HepG2 (cell line): ENCODE measurements around the gene DNAJC7. TPM values are rescaled to one million over a fixed set of nuclear protein-coding genes. Genes with fewer than 3 reads are reported as not detected.

Source experiments
- CREB1 ChIP-seq, 2 experiments: fragments of 450-650 bp in 1 of 2; IDR thresholded peaks; 2 replicates each; pipeline ENCODE4 v1.6.1; 2016 to 2017; ENCODE audit warnings: control low read depth in 1 of 2, mild to moderate bottlenecking in 1 of 2, missing compliant biosample characterization in 1 of 2, missing genetic modification characterization in 1 of 2
- DR1 ChIP-seq: sonication (generic); formaldehyde crosslinking; IDR thresholded peaks from 2 replicates; pipeline ENCODE4 v1.8.0; 2021; ENCODE audit warnings: mild to moderate bottlenecking, missing genetic modification reagents, inconsistent platforms
- FOSL2 ChIP-seq: sonication (generic); formaldehyde crosslinking; IDR thresholded peaks from 2 replicates; pipeline ENCODE4 v1.4.0; 2020; ENCODE audit warnings: missing genetic modification reagents
- GABPA ChIP-seq, 2 experiments: IDR thresholded peaks; 2 replicates each; pipeline ENCODE4 v1.6.1; 2011 to 2016; ENCODE audit warnings: low read depth in 2 of 2, low read length in 1 of 2, missing biosample characterization in 1 of 2, missing genetic modification characterization in 1 of 2
- GATAD2A ChIP-seq: IDR thresholded peaks from 2 replicates; pipeline ENCODE4 v1.6.1; 2016
- HNRNPLL ChIP-seq: fragments of 200-400 bp; formaldehyde crosslinking; IDR thresholded peaks from 2 replicates; pipeline ENCODE4 v1.6.1; 2017; ENCODE audit warnings: mild to moderate bottlenecking, low read depth, low read length; ENCODE audit not compliant: poor library complexity, severe bottlenecking
- KLF16 ChIP-seq, 2 experiments: sonication (generic) in 1 of 2; formaldehyde crosslinking in 1 of 2; IDR thresholded peaks; 2 replicates each; pipeline versions ENCODE4 v1.6.1 to v1.8.0; 2016 to 2023; ENCODE audit warnings: missing genetic modification reagents in 2 of 2, missing compliant biosample characterization in 1 of 2
- MYC ChIP-seq: sonication (generic); formaldehyde crosslinking; IDR thresholded peaks from 2 replicates; pipeline ENCODE4 v1.9.0; 2021; ENCODE audit warnings: missing genetic modification reagents, borderline replicate concordance
- REXO4 ChIP-seq: sonication (generic); formaldehyde crosslinking; IDR thresholded peaks from 2 replicates; pipeline ENCODE4 v1.8.0; 2022; ENCODE audit warnings: missing genetic modification reagents, mild to moderate bottlenecking, borderline replicate concordance
- RXRB ChIP-seq: IDR thresholded peaks from 2 replicates; pipeline ENCODE4 v1.6.1; 2016; ENCODE audit warnings: borderline replicate concordance, missing genetic modification reagents, missing compliant biosample characterization
- SOX5 ChIP-seq: IDR thresholded peaks from 2 replicates; pipeline ENCODE4 v1.6.1; 2016; ENCODE audit warnings: borderline replicate concordance
- STAG1 ChIP-seq: sonication (generic); formaldehyde crosslinking; IDR thresholded peaks from 2 replicates; pipeline ENCODE4 v1.4.0; 2020; ENCODE audit warnings: missing genetic modification reagents
- TBX3 ChIP-seq: fragments of 450-650 bp; IDR thresholded peaks from 2 replicates; pipeline ENCODE4 v1.6.1; 2017; ENCODE audit warnings: antibody characterized with exemption, mild to moderate bottlenecking, inconsistent platforms, borderline replicate concordance
- ZBTB38 ChIP-seq: sonication (generic); formaldehyde crosslinking; IDR thresholded peaks from 2 replicates; pipeline ENCODE4 v1.5.1; 2020; ENCODE audit warnings: mild to moderate bottlenecking, missing genetic modification reagents
- ZNF230 ChIP-seq: sonication (generic); formaldehyde crosslinking; IDR thresholded peaks from 2 replicates; pipeline ENCODE4 v1.4.0; 2020; ENCODE audit warnings: mild to moderate bottlenecking, missing genetic modification reagents
- ZNF556 ChIP-seq: sonication (generic); formaldehyde crosslinking; IDR thresholded peaks from 2 replicates; pipeline ENCODE4 v1.4.0; 2020; ENCODE audit warnings: mild to moderate bottlenecking, missing genetic modification reagents, borderline replicate concordance
- ZNF564 ChIP-seq: sonication (generic); formaldehyde crosslinking; IDR thresholded peaks from 2 replicates; pipeline ENCODE4 v1.8.1; 2023; ENCODE audit warnings: mild to moderate bottlenecking, missing genetic modification reagents
- ZNF572 ChIP-seq: sonication (generic); formaldehyde crosslinking; IDR thresholded peaks from 2 replicates; pipeline ENCODE4 v1.5.1; 2020; ENCODE audit warnings: mild to moderate bottlenecking, missing genetic modification reagents
- ZNF614 ChIP-seq: IDR thresholded peaks from 2 replicates; pipeline ENCODE4 v1.6.1; 2018; ENCODE audit warnings: missing biosample characterization, missing genetic modification reagents, inconsistent platforms, borderline replicate concordance
- polyA plus RNA-seq, 8 experiments: library from polyadenylated mRNA; depleted of rRNA in 3 of 8; stranded (reverse) in 7 of 8; unstranded in 1 of 8; fragments of >200 nt; fragmentation: Illumina TruSeq in 4 of 8; extraction: Trizol in 4 of 8; gene quantifications; 2 replicates each; pipeline versions ENCODE4 v1.2.1 to v1.2.3, GENCODE V29; 2011 to 2016; ENCODE audit warnings: low read depth in 4 of 8, missing spikeins in 1 of 8, mixed read lengths in 1 of 8; ENCODE audit not compliant: insufficient read depth in 1 of 8
- total RNA-seq, 5 experiments: library from RNA; depleted of rRNA; stranded (reverse); fragments of >200 nt; fragmentation: Illumina TruSeq; extraction: Trizol; gene quantifications; 2 replicates each; pipeline ENCODE4 v1.2.3, GENCODE V29; 2016; ENCODE audit warnings: low read depth in 1 of 5
- TF ChIP-seq, protein P1 (sequence below): sonication (generic); formaldehyde crosslinking; IDR thresholded peaks from 2 replicates; pipeline ENCODE4 v1.8.0; 2022; ENCODE audit warnings: missing genetic modification reagents, mild to moderate bottlenecking, borderline replicate concordance
- TF ChIP-seq, protein P2 (sequence below): sonication (generic); formaldehyde crosslinking; IDR thresholded peaks from 2 replicates; pipeline ENCODE4 v1.5.0; 2020; ENCODE audit warnings: missing genetic modification reagents, mild to moderate bottlenecking, borderline replicate concordance

DNAJC7 gene
- total and polyA plus RNA-seq, 2 of the 13 experiments (the other 11 are each of a cell fraction or from before 2014, with no cell fraction given): 47.7 to 132 TPM

DNA sequence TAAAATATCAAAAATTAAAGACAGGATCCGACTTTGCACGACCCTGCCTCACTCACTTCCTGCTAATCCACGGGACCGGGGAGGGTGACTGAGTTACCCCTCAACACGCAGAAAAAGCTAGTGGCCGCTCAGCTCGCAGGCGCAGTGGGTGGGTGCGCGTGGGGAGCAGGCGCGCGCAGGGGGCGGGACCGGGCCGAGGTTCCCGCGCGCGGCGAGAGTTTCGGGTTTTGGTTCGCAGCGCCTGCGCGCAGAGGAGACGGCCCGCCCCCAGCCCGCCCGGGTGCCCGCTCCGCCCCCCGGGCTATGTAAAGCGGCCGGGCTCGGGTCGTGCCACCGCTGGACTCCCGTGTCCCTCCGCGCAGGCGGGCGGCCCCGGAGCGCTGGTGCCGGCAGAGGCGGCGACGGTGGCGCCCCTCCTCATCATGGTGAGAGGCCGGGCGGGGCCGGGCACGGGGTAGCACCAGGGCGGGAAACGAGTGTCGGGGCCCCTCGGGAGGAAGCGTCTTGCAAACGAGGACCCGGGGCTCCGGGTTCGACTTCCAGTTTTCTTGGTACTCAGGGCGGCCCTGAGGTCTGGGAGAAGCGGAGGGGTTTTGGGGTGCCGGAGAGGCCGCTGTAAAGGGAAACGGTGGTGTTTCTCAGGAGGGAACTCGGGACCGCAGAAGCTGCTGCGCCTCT is 50.6 kb downstream of the DNAJC7 start, which contains the start of gene CNP (continued):
- no peak; the same call in 1 of the 2 replicates for TF ChIP-seq ZNF230 (CRISPR knock-in tag)
- TF ChIP-seq REXO4: peak; percentile 80; the same call in 1 of the 2 replicates
- TF ChIP-seq HNRNPLL: peak; percentile 78
- peak; percentile 79 for TF ChIP-seq ZNF556
- TF ChIP-seq MYC (CRISPR knock-in tag): peak; percentile 86
- TF ChIP-seq STAG1 (CRISPR knock-in tag): 0 out of 2 replicates have a peak, but pooled peaks have one; percentile 2
- TF ChIP-seq, protein P1, sequence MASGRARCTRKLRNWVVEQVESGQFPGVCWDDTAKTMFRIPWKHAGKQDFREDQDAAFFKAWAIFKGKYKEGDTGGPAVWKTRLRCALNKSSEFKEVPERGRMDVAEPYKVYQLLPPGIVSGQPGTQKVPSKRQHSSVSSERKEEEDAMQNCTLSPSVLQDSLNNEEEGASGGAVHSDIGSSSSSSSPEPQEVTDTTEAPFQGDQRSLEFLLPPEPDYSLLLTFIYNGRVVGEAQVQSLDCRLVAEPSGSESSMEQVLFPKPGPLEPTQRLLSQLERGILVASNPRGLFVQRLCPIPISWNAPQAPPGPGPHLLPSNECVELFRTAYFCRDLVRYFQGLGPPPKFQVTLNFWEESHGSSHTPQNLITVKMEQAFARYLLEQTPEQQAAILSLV (CRISPR knock-in tag): peak; percentile 99; the same call in 1 of the 2 replicates
- TF ChIP-seq ZBTB38: peak; percentile 70; the same call in 1 of the 2 replicates
- no peak for TF ChIP-seq ZNF614
- peak; percentile 41 for TF ChIP-seq FOSL2
- TF ChIP-seq DR1: peak; percentile 90
- peak; percentile 78 for TF ChIP-seq ZNF564 (CRISPR knock-in tag)
- TF ChIP-seq GATAD2A (CRISPR knock-in tag): peak; percentile 55
- TF ChIP-seq TBX3: no peak
- TF ChIP-seq KLF16 (CRISPR knock-in tag; IDR thresholded peaks at IDR 0.05): peak; percentile 72 to 90; a peak in 3 of 4 replicates
- TF ChIP-seq, protein P2, sequence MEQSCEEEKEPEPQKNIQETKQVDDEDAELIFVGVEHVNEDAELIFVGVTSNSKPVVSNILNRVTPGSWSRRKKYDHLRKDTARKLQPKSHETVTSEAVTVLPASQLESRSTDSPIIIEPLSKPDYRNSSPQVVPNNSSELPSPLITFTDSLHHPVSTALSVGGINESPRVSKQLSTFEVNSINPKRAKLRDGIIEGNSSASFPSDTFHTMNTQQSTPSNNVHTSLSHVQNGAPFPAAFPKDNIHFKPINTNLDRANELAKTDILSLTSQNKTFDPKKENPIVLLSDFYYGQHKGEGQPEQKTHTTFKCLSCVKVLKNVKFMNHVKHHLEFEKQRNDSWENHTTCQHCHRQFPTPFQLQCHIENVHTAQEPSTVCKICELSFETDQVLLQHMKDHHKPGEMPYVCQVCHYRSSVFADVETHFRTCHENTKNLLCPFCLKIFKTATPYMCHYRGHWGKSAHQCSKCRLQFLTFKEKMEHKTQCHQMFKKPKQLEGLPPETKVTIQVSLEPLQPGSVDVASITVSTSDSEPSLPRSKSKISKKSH (CRISPR knock-in tag): peak; percentile 69; the same call in 1 of the 2 replicates
- TF ChIP-seq RXRB (CRISPR knock-in tag): peak; percentile 31; the same call in 1 of the 2 replicates
- TF ChIP-seq SOX5: peak; percentile 58; the same call in 1 of the 2 replicates
- no peak for TF ChIP-seq CREB1 (IDR thresholded peaks at IDR 0.05)
- TF ChIP-seq CREB1 (CRISPR knock-in tag; IDR thresholded peaks at IDR 0.05): no peak
- TF ChIP-seq ZNF572: peak; percentile 83; the same call in 1 of the 2 replicates
- no peak for TF ChIP-seq GABPA (IDR thresholded peaks at IDR 0.05; ENCODE audit: low read depth, low read length)
- TF ChIP-seq GABPA (CRISPR knock-in tag; IDR thresholded peaks at IDR 0.05; ENCODE audit: low read depth): no peak
